Measurements from ENCODE around the gene MAP10. TPM values are rescaled to one million over a fixed set of nuclear protein-coding genes. Genes with fewer than 3 reads are reported as not detected.
"Not testable (repeated sequence)": the region's sequence is repeated elsewhere in the genome, so short reads cannot be mapped to it uniquely, and the experiment has no call there.

The MAP10 gene
- total RNA-seq, 1 donor from 2014 or later = 4.9 TPM

- Mint-ChIP-seq H3K27ac (ENCODE audit: unreplicated experiment) (no peak overlapping the region), H3K9me3 (ENCODE audit: unreplicated experiment) (no peaks in the 10 kb centered on the region), H3K4me3 (ENCODE audit: unreplicated experiment) (no peak overlapping the region), H3K27me3 (ENCODE audit: unreplicated experiment) (no peaks in the 10 kb centered on the region), H3K36me3 (ENCODE audit: low read depth, unreplicated experiment) (no peaks in the 10 kb centered on the region), H3K4me1 (ENCODE audit: unreplicated experiment) (no peaks in the 10 kb centered on the region)
- no peak for DNase-seq (ENCODE audit: low spot score)
- TF ChIP-seq, protein P1, sequence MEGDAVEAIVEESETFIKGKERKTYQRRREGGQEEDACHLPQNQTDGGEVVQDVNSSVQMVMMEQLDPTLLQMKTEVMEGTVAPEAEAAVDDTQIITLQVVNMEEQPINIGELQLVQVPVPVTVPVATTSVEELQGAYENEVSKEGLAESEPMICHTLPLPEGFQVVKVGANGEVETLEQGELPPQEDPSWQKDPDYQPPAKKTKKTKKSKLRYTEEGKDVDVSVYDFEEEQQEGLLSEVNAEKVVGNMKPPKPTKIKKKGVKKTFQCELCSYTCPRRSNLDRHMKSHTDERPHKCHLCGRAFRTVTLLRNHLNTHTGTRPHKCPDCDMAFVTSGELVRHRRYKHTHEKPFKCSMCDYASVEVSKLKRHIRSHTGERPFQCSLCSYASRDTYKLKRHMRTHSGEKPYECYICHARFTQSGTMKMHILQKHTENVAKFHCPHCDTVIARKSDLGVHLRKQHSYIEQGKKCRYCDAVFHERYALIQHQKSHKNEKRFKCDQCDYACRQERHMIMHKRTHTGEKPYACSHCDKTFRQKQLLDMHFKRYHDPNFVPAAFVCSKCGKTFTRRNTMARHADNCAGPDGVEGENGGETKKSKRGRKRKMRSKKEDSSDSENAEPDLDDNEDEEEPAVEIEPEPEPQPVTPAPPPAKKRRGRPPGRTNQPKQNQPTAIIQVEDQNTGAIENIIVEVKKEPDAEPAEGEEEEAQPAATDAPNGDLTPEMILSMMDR (IDR thresholded peaks at IDR 0.05; ENCODE audit: unreplicated experiment) = no peak
Measured at GRCh38 chr1:232776526-232777106, 28.6 kb upstream of the MAP10 start.

DNA sequence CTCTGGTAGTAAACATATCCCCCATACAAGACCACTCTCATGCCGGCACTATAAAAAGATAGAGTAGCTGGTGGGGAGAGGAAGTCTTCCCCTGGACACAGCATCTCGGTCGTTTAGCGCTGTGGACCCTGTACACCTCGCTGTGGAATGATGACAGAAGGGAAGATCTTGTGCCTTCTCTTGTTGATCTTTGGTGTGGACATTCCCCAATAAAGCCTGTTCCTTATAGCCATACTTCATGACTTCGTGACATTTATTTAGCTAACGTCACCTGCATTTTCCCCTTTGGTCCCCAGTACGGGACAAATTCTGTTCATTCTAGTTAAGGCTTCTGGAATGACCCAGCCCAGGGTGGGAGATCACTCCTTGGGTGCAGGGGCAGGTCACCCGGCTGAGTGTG lies 24.9 kb upstream of the MAP10 start:
- Mint-ChIP-seq H3K9me3 (ENCODE audit: unreplicated experiment) (no peaks in the 10 kb centered on the region), H3K36me3 (ENCODE audit: low read depth, unreplicated experiment) (no peaks in the 10 kb centered on the region), H3K27ac (ENCODE audit: unreplicated experiment) (no peak overlapping the region), H3K27me3 (ENCODE audit: unreplicated experiment) (no peaks in the 10 kb centered on the region), H3K4me1 (ENCODE audit: unreplicated experiment) (no peaks in the 10 kb centered on the region), H3K4me3 (ENCODE audit: unreplicated experiment) (no peak overlapping the region)
- TF ChIP-seq, protein P1 (IDR thresholded peaks at IDR 0.05; ENCODE audit: unreplicated experiment) = no peak
- DNase-seq (ENCODE audit: low spot score) = no peak

DNA sequence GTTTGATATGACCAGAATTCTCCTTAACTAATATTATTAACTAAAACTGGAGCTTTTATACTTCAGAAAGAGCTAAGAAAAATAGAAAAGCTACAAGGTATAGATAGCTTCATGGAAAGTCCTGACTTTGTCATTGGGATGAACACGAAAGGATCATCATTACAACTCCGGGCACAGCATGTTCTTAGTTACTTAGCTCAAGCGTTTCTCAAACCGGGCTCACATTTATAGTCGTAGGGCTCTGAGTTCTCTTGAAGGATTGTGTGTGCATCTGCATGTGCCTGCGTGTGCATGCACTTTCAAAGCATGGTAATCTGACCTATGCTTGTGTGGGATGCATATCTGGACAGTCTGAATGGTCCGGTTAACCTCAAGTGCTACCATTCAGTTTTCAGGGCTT lies 20.4 kb upstream of the MAP10 start:
- TF ChIP-seq, protein P1 (IDR thresholded peaks at IDR 0.05; ENCODE audit: unreplicated experiment) = no peak
- Mint-ChIP-seq H3K27me3 (ENCODE audit: unreplicated experiment) (no peaks in the 10 kb centered on the region), H3K4me1 (ENCODE audit: unreplicated experiment) (no peaks in the 10 kb centered on the region), H3K36me3 (ENCODE audit: low read depth, unreplicated experiment) (no peaks in the 10 kb centered on the region), H3K9me3 (ENCODE audit: unreplicated experiment) (no peaks in the 10 kb centered on the region), H3K27ac (ENCODE audit: unreplicated experiment) (no peak overlapping the region), H3K4me3 (ENCODE audit: unreplicated experiment) (no peak overlapping the region)
- DNase-seq (ENCODE audit: low spot score) = no peak

DNA sequence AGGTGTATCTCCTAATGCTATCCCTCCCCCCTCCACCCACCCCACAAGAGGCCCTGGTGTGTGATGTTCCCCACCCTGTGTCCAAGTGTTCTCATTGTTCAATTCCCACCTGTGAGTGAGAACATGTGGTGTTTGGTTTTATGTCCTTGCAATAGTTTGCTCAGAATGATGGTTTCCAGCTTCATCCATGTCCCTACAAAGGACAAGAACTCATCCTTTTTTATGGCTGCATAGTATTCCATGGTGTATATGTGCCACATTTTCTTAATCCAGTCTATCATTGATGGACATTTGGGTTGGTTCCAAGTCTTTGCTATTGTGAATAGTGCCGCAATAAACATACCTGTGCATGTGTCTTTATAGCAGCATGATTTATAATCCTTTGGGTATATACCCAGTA lies 19.6 kb upstream of the MAP10 start:
- not testable (repeated sequence) for H3K4me1 Mint-ChIP-seq (ENCODE audit: unreplicated experiment); H3K36me3 Mint-ChIP-seq (ENCODE audit: low read depth, unreplicated experiment); H3K27ac Mint-ChIP-seq (ENCODE audit: unreplicated experiment); H3K4me3 Mint-ChIP-seq (ENCODE audit: unreplicated experiment); H3K9me3 Mint-ChIP-seq (ENCODE audit: unreplicated experiment); DNase-seq (ENCODE audit: low spot score); H3K27me3 Mint-ChIP-seq (ENCODE audit: unreplicated experiment)

GRCh38 chr1:232786845-232787455 lies 18.3 kb upstream of the MAP10 start:
- Mint-ChIP-seq H3K27me3 (ENCODE audit: unreplicated experiment) (no peaks in the 10 kb centered on the region), H3K9me3 (ENCODE audit: unreplicated experiment) (no peaks in the 10 kb centered on the region), H3K36me3 (ENCODE audit: low read depth, unreplicated experiment) (no peaks in the 10 kb centered on the region), H3K27ac (ENCODE audit: unreplicated experiment) (no peak overlapping the region), H3K4me1 (ENCODE audit: unreplicated experiment) (no peaks in the 10 kb centered on the region), H3K4me3 (ENCODE audit: unreplicated experiment) (no peak overlapping the region)
- DNase-seq (ENCODE audit: low spot score) = no peak
- TF ChIP-seq, protein P1 (IDR thresholded peaks at IDR 0.05; ENCODE audit: unreplicated experiment) = no peak
